ENCODE measurements around the gene CFAP68. TPM values are rescaled to one million over a fixed set of nuclear protein-coding genes. Genes with fewer than 3 reads are reported as not detected.
A peak's percentile ranks its signal among the peaks of the same experiment; 100 is the strongest.

Gene CFAP68
- total and polyA plus RNA-seq, 2 of the 13 experiments (the other 11 are each of a cell fraction or from before 2014, with no cell fraction given): 22.2 to 25.6 TPM

DNA sequence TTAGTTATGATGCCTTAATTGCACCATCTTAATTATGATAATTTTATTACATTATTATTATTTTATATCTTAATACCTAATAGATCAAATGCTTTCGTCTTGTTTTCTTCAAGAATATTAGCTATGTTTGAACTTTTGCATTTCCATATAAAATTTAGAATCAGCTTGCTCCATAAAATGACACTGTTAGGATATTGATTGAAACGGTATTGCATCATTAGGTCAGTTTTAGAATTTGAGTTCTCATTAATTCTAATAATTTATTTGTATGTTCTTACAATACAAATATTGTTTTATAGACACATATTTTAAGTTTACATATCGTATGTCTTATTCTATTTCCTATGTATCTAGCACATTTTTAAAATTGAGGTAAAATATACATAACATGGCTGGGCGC is 6.7 kb downstream of the CFAP68 start:
- intact Hi-C loops (cut with micrococcal nuclease; ENCODE audit: unreplicated experiment): no loop called here
- H3K9ac ChIP-seq (ENCODE audit: insufficient read depth, low read depth, low read length): no peak overlapping the region
- H3K27me3 ChIP-seq (ENCODE audit: control insufficient read depth in 1 of 2, insufficient read depth in 2 of 2, low read length in 2 of 2): no peaks in the 10 kb centered on the region
- no peaks in the 10 kb centered on the region for H3K9me3 ChIP-seq (ENCODE audit: low read length)
- CTCF ChIA-PET (ENCODE audit: low intra/inter-chr PET ratio, low total read pairs): no interaction called here
- DNase-seq (ENCODE audit: low spot score) (no peak), FAIRE-seq (no peak), ATAC-seq (no peak)
- H4K20me1 ChIP-seq (ENCODE audit: insufficient read depth, low read length): no peaks in the 10 kb centered on the region
- POLR2A ChIA-PET: interaction anchor here (1.0 kb wide), 1 partner anchor 31 kb away, joined by 3 read pairs; no protein-coding TSS in a partner anchor
- no peaks in the 10 kb centered on the region for H3K4me1 ChIP-seq (ENCODE audit: insufficient read depth, low read length)
- no peak overlapping the region for H3K4me2 ChIP-seq (ENCODE audit: low read depth, low read length)
- H3K4me3 ChIP-seq (replicated peaks in 1 of 3; ENCODE audit: insufficient read depth in 1 of 3, low read depth in 2 of 3, low read length in 3 of 3): no peak overlapping the region
- no peaks in the 10 kb centered on the region for H3K36me3 ChIP-seq (replicated peaks in 1 of 2; ENCODE audit: control insufficient read depth in 1 of 2, insufficient read depth in 2 of 2, low read length in 2 of 2)
- 0 out of 2 replicates have a peak, but pooled peaks have one; percentile 15 for TF ChIP-seq CEBPB (IDR thresholded peaks at IDR 0.05; ENCODE audit: borderline replicate concordance, low read depth, low read length)
- TF ChIP-seq NR2C2 (CRISPR knock-in tag; IDR thresholded peaks at IDR 0.05; ENCODE audit: borderline replicate concordance): no peak
- H2AFZ ChIP-seq (ENCODE audit: low read length): no peak overlapping the region
- H3K27ac ChIP-seq (ENCODE audit: extremely low read length, insufficient read depth, low read length): no peak overlapping the region
- in situ Hi-C loops (cut with HindIII; ENCODE audit: extremely low pct_ligation_motif_present, low pct_unique_long_range_greater_than_20kb): no loop called here
- no peaks in the 10 kb centered on the region for H3K79me2 ChIP-seq (ENCODE audit: insufficient read depth, low read length)
- 81% methylated on average over 4 of the region's 4 CpGs for WGBS (ENCODE audit: low lambda C conversion rate)
- BruUV-seq (replicated peaks): no TSS peak

DNA sequence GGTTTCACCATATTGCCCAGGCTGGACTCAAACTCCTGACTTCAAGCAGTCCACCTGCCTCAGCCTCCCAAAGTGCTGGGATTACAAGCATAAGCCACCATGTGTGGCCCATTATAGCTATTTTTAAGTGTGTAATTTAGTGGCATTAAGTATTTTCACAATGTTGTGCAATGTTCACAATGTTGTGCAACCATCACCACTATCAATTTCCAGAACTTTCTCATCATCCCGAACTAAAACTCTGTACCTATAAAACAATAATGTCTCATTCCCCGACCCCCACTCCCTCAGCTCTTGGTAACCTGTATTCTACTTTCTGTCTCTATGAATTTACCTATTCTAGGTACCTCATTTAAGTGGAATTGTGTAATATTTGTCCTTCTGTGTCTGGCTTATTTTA is 7.5 kb downstream of the CFAP68 start:
- no peak for FAIRE-seq
- TF ChIP-seq CEBPB (IDR thresholded peaks at IDR 0.05; ENCODE audit: borderline replicate concordance, low read depth, low read length): peak; percentile 83
- TF ChIP-seq TBX3 (IDR thresholded peaks at IDR 0.05; ENCODE audit: borderline replicate concordance): no peak
- H2AFZ ChIP-seq (ENCODE audit: low read length): no peak overlapping the region
- no peak overlapping the region for H3K27ac ChIP-seq (ENCODE audit: extremely low read length, insufficient read depth, low read length)
- H3K4me3 ChIP-seq (replicated peaks in 1 of 3; ENCODE audit: insufficient read depth in 1 of 3, low read depth in 2 of 3, low read length in 3 of 3): no peak overlapping the region
- H3K9ac ChIP-seq (ENCODE audit: insufficient read depth, low read depth, low read length): no peak overlapping the region
- POLR2A ChIA-PET: no interaction called here
- H3K4me2 ChIP-seq (ENCODE audit: low read depth, low read length): no peak overlapping the region
- DNase-seq (ENCODE audit: low spot score): no peak
- ATAC-seq: no peak
- no peaks in the 10 kb centered on the region for H3K36me3 ChIP-seq (replicated peaks in 1 of 2; ENCODE audit: control insufficient read depth in 1 of 2, insufficient read depth in 2 of 2, low read length in 2 of 2)
- CTCF ChIA-PET (ENCODE audit: low intra/inter-chr PET ratio, low total read pairs): no interaction called here
- no peaks in the 10 kb centered on the region for H3K4me1 ChIP-seq (ENCODE audit: insufficient read depth, low read length)
- 64% methylated on average over 2 of the region's 2 CpGs for WGBS (ENCODE audit: low lambda C conversion rate)
- in situ Hi-C loops (cut with HindIII; ENCODE audit: extremely low pct_ligation_motif_present, low pct_unique_long_range_greater_than_20kb) (no loop called here), intact Hi-C loops (cut with micrococcal nuclease; ENCODE audit: unreplicated experiment) (no loop called here)
- H3K27me3 ChIP-seq (ENCODE audit: control insufficient read depth in 1 of 2, insufficient read depth in 2 of 2, low read length in 2 of 2): no peaks in the 10 kb centered on the region
- no peaks in the 10 kb centered on the region for H3K9me3 ChIP-seq (ENCODE audit: low read length)
- no peaks in the 10 kb centered on the region for H3K79me2 ChIP-seq (ENCODE audit: insufficient read depth, low read length)
- no peaks in the 10 kb centered on the region for H4K20me1 ChIP-seq (ENCODE audit: insufficient read depth, low read length)
- BruUV-seq (replicated peaks): no TSS peak
